ENCODE results near the gene KCTD2. TPM values are rescaled to one million over a fixed set of nuclear protein-coding genes. Genes with fewer than 3 reads are reported as not detected.

KCTD2 gene
- total and polyA plus RNA-seq, 2 of the 13 experiments (the other 11 are each of a cell fraction or from before 2014, with no cell fraction given) = 28.3 to 32.6 TPM

DNA sequence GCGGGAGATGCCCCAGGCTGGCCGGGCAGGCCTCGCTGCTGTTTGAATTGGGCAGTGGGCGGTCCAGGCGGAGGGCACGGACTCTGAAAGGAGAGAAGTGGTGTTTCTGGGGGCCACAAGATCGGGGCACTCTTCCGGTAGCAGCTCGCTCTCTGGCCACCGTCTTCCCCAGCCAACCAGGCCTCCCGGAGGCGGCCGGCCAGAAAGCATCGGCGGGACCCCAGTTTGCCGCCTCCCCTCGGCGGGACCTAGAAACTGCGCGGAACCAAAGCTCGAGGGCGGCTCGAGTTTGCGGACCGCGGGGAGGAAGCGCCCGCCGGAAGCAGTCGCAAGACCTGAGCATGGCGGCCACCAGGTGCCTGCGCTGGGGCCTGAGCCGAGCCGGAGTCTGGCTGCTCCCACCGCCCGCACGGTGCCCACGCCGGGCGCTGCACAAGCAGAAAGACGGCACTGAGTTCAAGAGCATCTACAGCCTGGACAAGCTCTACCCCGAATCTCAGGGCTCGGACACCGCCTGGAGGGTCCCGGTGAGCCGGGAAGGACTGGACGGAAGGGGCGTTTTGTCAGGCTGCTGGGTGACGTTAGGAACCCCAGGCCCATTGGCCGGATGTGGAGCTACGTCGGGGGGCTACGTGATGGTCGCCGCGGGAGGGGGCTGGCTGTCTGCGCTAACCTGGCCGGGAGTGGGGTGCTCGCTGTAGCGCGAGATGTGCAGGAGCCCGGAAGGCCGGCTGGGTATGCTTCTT is 34.5 kb upstream of the KCTD2 start, which contains the start of gene MRPL58 (continued):
- TF ChIP-seq, protein P1, sequence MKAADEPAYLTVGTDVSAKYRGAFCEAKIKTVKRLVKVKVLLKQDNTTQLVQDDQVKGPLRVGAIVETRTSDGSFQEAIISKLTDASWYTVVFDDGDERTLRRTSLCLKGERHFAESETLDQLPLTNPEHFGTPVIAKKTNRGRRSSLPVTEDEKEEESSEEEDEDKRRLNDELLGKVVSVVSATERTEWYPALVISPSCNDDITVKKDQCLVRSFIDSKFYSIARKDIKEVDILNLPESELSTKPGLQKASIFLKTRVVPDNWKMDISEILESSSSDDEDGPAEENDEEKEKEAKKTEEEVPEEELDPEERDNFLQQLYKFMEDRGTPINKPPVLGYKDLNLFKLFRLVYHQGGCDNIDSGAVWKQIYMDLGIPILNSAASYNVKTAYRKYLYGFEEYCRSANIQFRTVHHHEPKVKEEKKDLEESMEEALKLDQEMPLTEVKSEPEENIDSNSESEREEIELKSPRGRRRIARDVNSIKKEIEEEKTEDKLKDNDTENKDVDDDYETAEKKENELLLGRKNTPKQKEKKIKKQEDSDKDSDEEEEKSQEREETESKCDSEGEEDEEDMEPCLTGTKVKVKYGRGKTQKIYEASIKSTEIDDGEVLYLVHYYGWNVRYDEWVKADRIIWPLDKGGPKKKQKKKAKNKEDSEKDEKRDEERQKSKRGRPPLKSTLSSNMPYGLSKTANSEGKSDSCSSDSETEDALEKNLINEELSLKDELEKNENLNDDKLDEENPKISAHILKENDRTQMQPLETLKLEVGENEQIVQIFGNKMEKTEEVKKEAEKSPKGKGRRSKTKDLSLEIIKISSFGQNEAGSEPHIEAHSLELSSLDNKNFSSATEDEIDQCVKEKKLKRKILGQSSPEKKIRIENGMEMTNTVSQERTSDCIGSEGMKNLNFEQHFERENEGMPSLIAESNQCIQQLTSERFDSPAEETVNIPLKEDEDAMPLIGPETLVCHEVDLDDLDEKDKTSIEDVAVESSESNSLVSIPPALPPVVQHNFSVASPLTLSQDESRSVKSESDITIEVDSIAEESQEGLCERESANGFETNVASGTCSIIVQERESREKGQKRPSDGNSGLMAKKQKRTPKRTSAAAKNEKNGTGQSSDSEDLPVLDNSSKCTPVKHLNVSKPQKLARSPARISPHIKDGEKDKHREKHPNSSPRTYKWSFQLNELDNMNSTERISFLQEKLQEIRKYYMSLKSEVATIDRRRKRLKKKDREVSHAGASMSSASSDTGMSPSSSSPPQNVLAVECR (CRISPR knock-in tag; IDR thresholded peaks at IDR 0.05; ENCODE audit: borderline replicate concordance) = peak; percentile 95
- TF ChIP-seq, protein P2, sequence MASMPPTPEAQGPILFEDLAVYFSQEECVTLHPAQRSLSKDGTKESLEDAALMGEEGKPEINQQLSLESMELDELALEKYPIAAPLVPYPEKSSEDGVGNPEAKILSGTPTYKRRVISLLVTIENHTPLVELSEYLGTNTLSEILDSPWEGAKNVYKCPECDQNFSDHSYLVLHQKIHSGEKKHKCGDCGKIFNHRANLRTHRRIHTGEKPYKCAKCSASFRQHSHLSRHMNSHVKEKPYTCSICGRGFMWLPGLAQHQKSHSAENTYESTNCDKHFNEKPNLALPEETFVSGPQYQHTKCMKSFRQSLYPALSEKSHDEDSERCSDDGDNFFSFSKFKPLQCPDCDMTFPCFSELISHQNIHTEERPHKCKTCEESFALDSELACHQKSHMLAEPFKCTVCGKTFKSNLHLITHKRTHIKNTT (CRISPR knock-in tag; IDR thresholded peaks at IDR 0.05) = peak; percentile 93
- TF ChIP-seq ZSCAN25 (CRISPR knock-in tag; IDR thresholded peaks at IDR 0.05) = peak; percentile 54; the same call in 1 of the 2 replicates
- TF ChIP-seq, protein P3, sequence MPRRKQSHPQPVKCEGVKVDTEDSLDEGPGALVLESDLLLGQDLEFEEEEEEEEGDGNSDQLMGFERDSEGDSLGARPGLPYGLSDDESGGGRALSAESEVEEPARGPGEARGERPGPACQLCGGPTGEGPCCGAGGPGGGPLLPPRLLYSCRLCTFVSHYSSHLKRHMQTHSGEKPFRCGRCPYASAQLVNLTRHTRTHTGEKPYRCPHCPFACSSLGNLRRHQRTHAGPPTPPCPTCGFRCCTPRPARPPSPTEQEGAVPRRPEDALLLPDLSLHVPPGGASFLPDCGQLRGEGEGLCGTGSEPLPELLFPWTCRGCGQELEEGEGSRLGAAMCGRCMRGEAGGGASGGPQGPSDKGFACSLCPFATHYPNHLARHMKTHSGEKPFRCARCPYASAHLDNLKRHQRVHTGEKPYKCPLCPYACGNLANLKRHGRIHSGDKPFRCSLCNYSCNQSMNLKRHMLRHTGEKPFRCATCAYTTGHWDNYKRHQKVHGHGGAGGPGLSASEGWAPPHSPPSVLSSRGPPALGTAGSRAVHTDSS (CRISPR knock-in tag; conservative IDR thresholded peaks at IDR 0.05) = 0 out of 2 replicates have a peak, but pooled peaks have one; percentile 23
- peak; percentile 73 for TF ChIP-seq ZNF878 (CRISPR knock-in tag; IDR thresholded peaks at IDR 0.05)
- peak; percentile 93 for TF ChIP-seq SRSF1 (optimal IDR thresholded peaks at IDR 0.05; ENCODE audit: low read depth, low read length)
- TF ChIP-seq ELF4 (CRISPR knock-in tag; IDR thresholded peaks at IDR 0.05; ENCODE audit: borderline replicate concordance) = no peak
- TF ChIP-seq ISX (CRISPR knock-in tag; conservative IDR thresholded peaks at IDR 0.05) = 0 out of 2 replicates have a peak, but pooled peaks have one; percentile 62
- TF ChIP-seq ZNF263 (CRISPR knock-in tag; IDR thresholded peaks at IDR 0.05) = peak; percentile 67; the same call in 1 of the 2 replicates
- peak; percentile 97; the same call in 1 of the 2 replicates for TF ChIP-seq ZNF713 (CRISPR knock-in tag; IDR thresholded peaks at IDR 0.05)
- TF ChIP-seq ZNF451 (CRISPR knock-in tag; IDR thresholded peaks at IDR 0.05) = peak; percentile 68; the same call in 1 of the 2 replicates
- TF ChIP-seq ETV6 (CRISPR knock-in tag; conservative IDR thresholded peaks at IDR 0.05) = peak; percentile 97
- peak; percentile 76; the same call in 1 of the 2 replicates for TF ChIP-seq REXO4 (CRISPR knock-in tag; IDR thresholded peaks at IDR 0.05; ENCODE audit: borderline replicate concordance)
- TF ChIP-seq CBX1 (IDR thresholded peaks at IDR 0.05; ENCODE audit: low read depth) = peak; percentile 64
- TF ChIP-seq SNAPC2 (CRISPR knock-in tag; IDR thresholded peaks at IDR 0.05) = no peak
- peak; percentile 68 for TF ChIP-seq PAXIP1 (CRISPR knock-in tag; conservative IDR thresholded peaks at IDR 0.05)
- peak; percentile 99 for TF ChIP-seq ZNF792 (CRISPR knock-in tag; IDR thresholded peaks at IDR 0.05)
- TF ChIP-seq ZBTB7B (CRISPR knock-in tag; IDR thresholded peaks at IDR 0.05) = peak; percentile 98

Measured in HepG2 (cell line).